H9 (cell line): ENCODE results near the gene UNC5C. TPM values are rescaled to one million over a fixed set of nuclear protein-coding genes. Genes with fewer than 3 reads are reported as not detected.

Experiments used
- DNase-seq: peaks from one replicate; pipeline ENCODE4 v3.0.0-alpha.2; 2017
- H2AFZ ChIP-seq: one replicate; pipeline ENCODE4 v1.6.1; 2013; ENCODE audit warnings: mild to moderate bottlenecking, low read length, control low read depth, moderate library complexity
- H2AK5ac ChIP-seq: 2 replicates; pipeline ENCODE4 v1.6.1; 2013; ENCODE audit warnings: low read length, control low read depth, mixed read lengths; ENCODE audit not compliant: insufficient read length
- H2BK120ac ChIP-seq: one replicate; pipeline ENCODE4 v1.6.1; 2013; ENCODE audit warnings: low read depth, mild to moderate bottlenecking, low read length, control low read depth, inconsistent platforms; ENCODE audit not compliant: poor library complexity, severe bottlenecking
- H2BK12ac ChIP-seq: 2 replicates; pipeline ENCODE4 v1.6.1; 2013; ENCODE audit warnings: low read length, control low read depth, mixed read lengths, low read depth; ENCODE audit not compliant: insufficient read length
- H2BK15ac ChIP-seq: 2 replicates; pipeline ENCODE4 v1.6.1; 2013; ENCODE audit warnings: low read depth, low read length, control low read depth
- H2BK20ac ChIP-seq: one replicate; pipeline ENCODE4 v1.6.1; 2013; ENCODE audit warnings: low read depth, mild to moderate bottlenecking, low read length, control low read depth, inconsistent platforms; ENCODE audit not compliant: poor library complexity, severe bottlenecking
- H2BK5ac ChIP-seq: 2 replicates; pipeline ENCODE4 v1.6.1; 2013; ENCODE audit warnings: low read length, control low read depth, mixed read lengths; ENCODE audit not compliant: insufficient read length
- H3K14ac ChIP-seq: 2 replicates; pipeline ENCODE4 v1.6.1; 2013; ENCODE audit warnings: low read length, control low read depth; ENCODE audit not compliant: insufficient read depth
- H3K18ac ChIP-seq: 2 replicates; pipeline ENCODE4 v1.6.1; 2013; ENCODE audit warnings: low read depth, mild to moderate bottlenecking, mixed read lengths, low read length, control low read depth; ENCODE audit not compliant: insufficient read length
- H3K23ac ChIP-seq: 2 replicates; pipeline ENCODE4 v1.6.1; 2013; ENCODE audit warnings: low read length, control low read depth, mixed read lengths, low read depth; ENCODE audit not compliant: insufficient read length
- H3K23me2 ChIP-seq: 2 replicates; pipeline ENCODE4 v1.6.1; 2013; ENCODE audit warnings: low read depth, mild to moderate bottlenecking, mixed read lengths, low read length, control low read depth; ENCODE audit not compliant: insufficient read length, poor library complexity, severe bottlenecking
- H3K27ac ChIP-seq: 2 replicates; pipeline ENCODE4 v1.5.1; 2013; ENCODE audit warnings: low read length, control low read depth, mixed read lengths, low read depth; ENCODE audit not compliant: insufficient read length
- H3K27me3 ChIP-seq: 2 replicates; pipeline ENCODE4 v1.6.1; 2013; ENCODE audit warnings: low read length, control low read depth, inconsistent platforms; ENCODE audit not compliant: insufficient read depth
- H3K4ac ChIP-seq: 2 replicates; pipeline ENCODE4 v1.6.1; 2013; ENCODE audit warnings: low read depth, mild to moderate bottlenecking, control low read depth, inconsistent platforms, low read length, moderate library complexity
- H3K4me1 ChIP-seq: 2 replicates; pipeline ENCODE4 v1.6.1; 2013; ENCODE audit warnings: low read length, control low read depth, inconsistent platforms; ENCODE audit not compliant: insufficient read depth
- H3K4me2 ChIP-seq: 2 replicates; pipeline ENCODE4 v1.6.1; 2013; ENCODE audit warnings: low read length, control low read depth, mixed read lengths; ENCODE audit not compliant: insufficient read length, insufficient read depth
- H3K56ac ChIP-seq: 2 replicates; pipeline ENCODE4 v1.6.1; 2013; ENCODE audit warnings: low read depth, mild to moderate bottlenecking, mixed read lengths, low read length, control low read depth; ENCODE audit not compliant: insufficient read length
- H3K79me1 ChIP-seq: 2 replicates; pipeline ENCODE4 v1.6.1; 2013; ENCODE audit warnings: low read depth, mild to moderate bottlenecking, moderate library complexity, low read length, control low read depth, inconsistent platforms; ENCODE audit not compliant: insufficient read depth, poor library complexity, severe bottlenecking
- H3K79me2 ChIP-seq: 2 replicates; pipeline ENCODE4 v1.6.1; 2013; ENCODE audit warnings: low read length, control low read depth, inconsistent platforms; ENCODE audit not compliant: insufficient read depth
- H3K9ac ChIP-seq: 2 replicates; pipeline ENCODE4 v1.6.1; 2013; ENCODE audit warnings: low read length, control low read depth, mixed read lengths; ENCODE audit not compliant: insufficient read length; ENCODE audit errors: extremely low read depth
- H3K9me3 ChIP-seq: one replicate; pipeline ENCODE4 v1.6.1; 2013; ENCODE audit warnings: low read depth, low read length, inconsistent platforms; ENCODE audit not compliant: control insufficient read depth
- H3T11ph ChIP-seq: one replicate; pipeline ENCODE4 v1.6.1; 2013; ENCODE audit warnings: mild to moderate bottlenecking, low read length, control low read depth, inconsistent platforms
- H4K20me1 ChIP-seq: one replicate; pipeline ENCODE4 v1.6.1; 2013; ENCODE audit not compliant: control insufficient read depth, insufficient read length, insufficient read depth
- H4K5ac ChIP-seq: 2 replicates; pipeline ENCODE4 v1.6.1; 2013; ENCODE audit warnings: low read depth, mild to moderate bottlenecking, mixed read lengths, low read length, control low read depth; ENCODE audit not compliant: insufficient read length
- H4K8ac ChIP-seq: replicated peaks from 2 replicates; pipeline ENCODE4 v1.6.1; 2013; ENCODE audit warnings: low read length, control low read depth, mixed read lengths, low read depth; ENCODE audit not compliant: insufficient read length
- H4K91ac ChIP-seq: 2 replicates; pipeline ENCODE4 v1.6.1; 2013; ENCODE audit warnings: low read depth, mild to moderate bottlenecking, moderate library complexity, mixed read lengths, low read length, control low read depth; ENCODE audit not compliant: insufficient read length
- H3K27ac Mint-ChIP-seq, 3 experiments: 2 replicates in 2 of 3; 3 replicates in 1 of 3; pipeline ENCODE4 v1.8.0; 2020 to 2021; ENCODE audit warnings: mixed read lengths in 3 of 3, mild to moderate bottlenecking in 1 of 3, moderate library complexity in 1 of 3
- H3K27me3 Mint-ChIP-seq: 2 replicates; pipeline ENCODE4 v1.8.0; 2021; ENCODE audit warnings: low read depth, mild to moderate bottlenecking, moderate library complexity, mixed read lengths
- H3K36me3 Mint-ChIP-seq, 3 experiments: 2 replicates in 2 of 3; 3 replicates in 1 of 3; pipeline ENCODE4 v1.8.0; 2020 to 2021; ENCODE audit warnings: low read depth in 3 of 3, mixed read lengths in 3 of 3; ENCODE audit not compliant: insufficient read depth in 1 of 3
- H3K4me1 Mint-ChIP-seq, 2 experiments: 2 replicates each; pipeline ENCODE4 v1.8.0; 2020; ENCODE audit warnings: mixed read lengths in 2 of 2
- H3K4me3 Mint-ChIP-seq, 2 experiments: 2 replicates in 1 of 2; 3 replicates in 1 of 2; pipeline ENCODE4 v1.8.0; 2020 to 2021; ENCODE audit warnings: mild to moderate bottlenecking in 2 of 2, mixed read lengths in 2 of 2, moderate library complexity in 1 of 2
- H3K9me3 Mint-ChIP-seq, 2 experiments: 2 replicates in 1 of 2; 3 replicates in 1 of 2; pipeline ENCODE4 v1.8.0; 2020; ENCODE audit warnings: mild to moderate bottlenecking in 2 of 2, mixed read lengths in 2 of 2, moderate library complexity in 1 of 2
- CTCF ChIP-seq: fragments of 200-600 bp; sonication (generic); conservative IDR thresholded peaks from 3 replicates; pipeline ENCODE4 v1.8.0; 2021; ENCODE audit warnings: antibody characterized with exemption, mild to moderate bottlenecking
- WGBS: extraction: QIAGEN DNeasy Blood & Tissue Kit; methylation state at CpG from one replicate; pipeline ENCODE4 v1.1.7; 2013; ENCODE audit warnings: missing lambda C conversion rate, low lambda C conversion rate, mixed read lengths; ENCODE audit not compliant: insufficient read length; ENCODE audit errors: extremely low coverage; 5-methylcytosine and 5-hydroxymethylcytosine counted together
- total RNA-seq: library from RNA; stranded (reverse); gene quantifications from 2 replicates; pipeline ENCODE4 v1.2.1, GENCODE V29; 2021

Gene UNC5C
- total RNA-seq, 1 experiment from 2014 or later = not detected

- H4K8ac ChIP-seq = no peak overlapping the region
Measured at GRCh38 chr4:95580226-95580625, 31.5 kb upstream of the UNC5C start.

More at GRCh38 chr4:95580226-95580625, 31.5 kb upstream of the UNC5C start:
- Mint-ChIP-seq H3K4me1 (peaks cover 4 to 7% of the 10 kb centered on the region in 2 experiments; a peak in 3 of 4 replicates), H3K27ac (no peak overlapping the region; a peak in 1 of 7 replicates), H3K36me3 (peaks cover 9 to 25% (median 21%) of the 10 kb centered on the region in 3 experiments), H3K27me3 (no peaks in the 10 kb centered on the region; the same call in 1 of the 2 replicates), H3K4me3 (no peak overlapping the region), H3K9me3 (peaks cover 29 to 37% of the 10 kb centered on the region in 2 experiments)
- H3K9me3 ChIP-seq = no peaks in the 10 kb centered on the region
- no peak overlapping the region for H2AFZ ChIP-seq
- DNase-seq = peak; percentile 51
- H3K79me2 ChIP-seq = no peaks in the 10 kb centered on the region
- no peak overlapping the region for H3K18ac ChIP-seq
- no peak overlapping the region for H2AK5ac ChIP-seq
- H3K9ac ChIP-seq = no peak overlapping the region
- H3K4ac ChIP-seq = no peak overlapping the region
- WGBS = no CpG with 5 or more reads among the region's 8 CpGs
- H2BK5ac ChIP-seq = no peak overlapping the region
- no peak overlapping the region for H4K5ac ChIP-seq
- no peak overlapping the region for H2BK12ac ChIP-seq
- no peak overlapping the region for H4K91ac ChIP-seq
- no peaks in the 10 kb centered on the region for H3K27me3 ChIP-seq
- TF ChIP-seq CTCF = no peak; the same call in 2 of the 3 replicates
- no peak overlapping the region for H2BK120ac ChIP-seq
- no peak overlapping the region for H3K14ac ChIP-seq
- H2BK20ac ChIP-seq = no peak overlapping the region
- no peaks in the 10 kb centered on the region for H3K79me1 ChIP-seq
- no peak overlapping the region for H3K4me2 ChIP-seq
- no peaks in the 10 kb centered on the region for H3K23me2 ChIP-seq
- H3K23ac ChIP-seq = no peak overlapping the region
- no peak overlapping the region for H2BK15ac ChIP-seq
- no peak overlapping the region for H3T11ph ChIP-seq
- H3K4me1 ChIP-seq = no peaks in the 10 kb centered on the region
- H3K56ac ChIP-seq = no peak overlapping the region
- H3K27ac ChIP-seq = no peak overlapping the region
- no peaks in the 10 kb centered on the region for H4K20me1 ChIP-seq
